ENCODE data around the gene IQGAP1.

IQGAP1 gene

DNA sequence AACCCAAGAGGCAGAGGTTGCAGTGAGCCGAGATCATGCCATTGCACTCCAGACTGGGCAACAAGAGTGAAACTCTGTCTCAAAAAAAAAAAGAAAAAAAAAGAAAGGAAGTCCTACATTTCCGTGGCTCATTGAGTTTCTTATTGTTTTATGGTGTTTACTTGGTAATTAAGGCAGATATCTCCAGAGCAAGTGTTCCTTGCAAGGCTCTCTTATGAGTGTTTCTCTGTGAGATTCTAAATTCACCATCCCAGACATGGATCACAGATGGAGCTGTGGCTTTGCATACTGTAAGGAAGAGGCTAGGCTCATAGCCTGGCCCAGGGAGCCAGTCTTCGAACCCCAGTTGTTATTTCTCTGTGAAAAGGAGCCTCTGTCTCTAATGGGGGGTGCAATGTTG is 53.0 kb downstream of the IQGAP1 start:
- DNase-seq: no peak

DNA sequence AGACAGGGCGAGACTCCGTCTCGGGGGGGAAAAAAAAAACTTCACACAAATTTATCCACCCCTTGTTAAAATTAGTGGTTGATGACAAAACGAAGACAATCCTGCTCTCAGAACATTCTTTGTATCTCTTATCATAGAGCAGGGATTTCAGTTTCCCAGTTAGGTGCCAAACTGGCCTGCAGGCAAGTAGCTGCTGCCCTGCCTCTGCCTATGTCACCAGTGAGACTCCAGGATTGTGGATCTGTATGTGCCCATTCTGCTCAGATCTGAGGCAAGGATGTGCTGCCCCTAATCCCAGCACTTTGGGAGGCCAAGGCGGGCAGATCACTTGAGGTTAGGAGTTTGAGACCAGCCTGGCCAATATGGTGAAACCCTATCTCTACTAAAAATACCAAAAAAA is 54.4 kb downstream of the IQGAP1 start:
- DNase-seq: no peak

GRCh38 chr15:90449206-90449735 is 61.2 kb downstream of the IQGAP1 start:
- no peak for DNase-seq

- peak; percentile 9 for DNase-seq
Measured at GRCh38 chr15:90451053-90451850, 63.2 kb downstream of the IQGAP1 start.

DNA sequence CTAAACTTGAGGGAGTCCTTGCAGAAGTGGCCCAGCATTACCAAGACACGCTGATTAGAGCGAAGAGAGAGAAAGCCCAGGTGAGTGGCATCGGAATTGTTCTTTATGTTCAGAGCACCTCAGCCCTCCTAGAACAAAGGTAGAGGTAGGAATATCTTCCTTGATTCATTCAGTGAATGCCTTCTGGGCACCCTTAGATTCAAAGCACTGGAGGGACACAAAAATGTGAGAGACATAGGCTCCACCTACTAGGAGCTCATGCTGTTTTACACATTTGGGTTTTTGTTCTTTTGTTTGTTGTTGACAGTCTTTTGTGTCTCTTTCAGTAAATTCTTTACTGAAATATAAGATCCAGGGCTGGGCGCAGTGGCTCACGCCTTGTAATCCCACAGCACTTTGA is 68.2 kb downstream of the IQGAP1 start:
- no peak for DNase-seq

DNA sequence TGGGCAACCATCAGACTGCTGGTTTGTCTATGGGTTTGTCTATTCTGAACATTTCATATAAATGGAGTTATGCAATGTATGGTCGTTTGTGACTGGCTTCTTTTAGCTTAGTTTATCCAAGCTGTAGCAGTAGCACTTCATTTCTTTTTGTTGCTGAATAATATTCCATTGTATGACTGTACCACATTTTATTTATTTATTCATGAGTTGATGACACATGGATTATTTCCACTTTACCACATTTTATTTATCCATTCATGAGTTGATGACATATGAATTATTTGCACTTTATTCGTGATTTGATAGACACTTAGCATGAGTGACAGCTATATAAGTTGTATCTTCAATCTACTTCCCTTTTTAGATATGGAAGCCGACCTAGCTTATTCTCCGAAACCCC is 70.0 kb downstream of the IQGAP1 start:
- no peak for DNase-seq

GRCh38 chr15:90459368-90459767 is 71.3 kb downstream of the IQGAP1 start:
- no peak for DNase-seq

DNA sequence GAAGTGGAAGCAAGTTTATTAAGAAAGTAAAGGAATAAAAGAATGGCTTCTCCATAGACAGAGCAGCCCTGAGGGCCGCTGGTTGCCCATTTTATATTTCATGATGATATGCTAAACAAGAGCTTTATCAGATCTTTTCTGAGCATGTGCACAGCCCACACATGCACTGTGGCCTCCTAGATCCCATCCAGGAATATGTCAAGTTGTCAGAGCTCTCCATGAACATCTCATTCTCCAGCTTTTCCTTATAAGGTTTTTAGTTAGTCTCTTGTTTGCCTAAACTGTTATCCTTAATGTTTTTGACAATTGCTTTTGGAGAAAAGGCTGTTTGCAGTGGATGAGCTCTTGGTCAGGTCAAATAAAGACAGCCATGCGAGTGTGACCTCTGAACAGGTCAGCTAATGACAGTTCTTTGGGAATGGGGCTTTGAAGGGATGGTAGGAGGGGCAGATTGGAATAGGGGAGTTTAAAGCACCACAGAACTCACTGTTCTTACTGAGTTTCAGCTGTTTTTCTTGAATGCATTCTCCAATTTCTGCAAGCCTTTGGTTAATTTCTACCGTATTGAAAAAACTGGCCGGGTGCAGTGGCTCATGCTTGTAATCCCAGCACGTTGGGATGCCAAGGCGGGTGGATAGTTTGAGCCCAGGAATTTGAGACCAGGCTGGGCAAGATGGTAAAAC is 72.2 kb downstream of the IQGAP1 start:
- DNase-seq: no peak

GRCh38 chr15:90463381-90463780 is 75.3 kb downstream of the IQGAP1 start:
- DNase-seq: no peak

GRCh38 chr15:90465140-90465929 is 77.3 kb downstream of the IQGAP1 start:
- no peak for DNase-seq

GRCh38 chr15:90465930-90466567 is 78.0 kb downstream of the IQGAP1 start:
- no peak for DNase-seq

DNA sequence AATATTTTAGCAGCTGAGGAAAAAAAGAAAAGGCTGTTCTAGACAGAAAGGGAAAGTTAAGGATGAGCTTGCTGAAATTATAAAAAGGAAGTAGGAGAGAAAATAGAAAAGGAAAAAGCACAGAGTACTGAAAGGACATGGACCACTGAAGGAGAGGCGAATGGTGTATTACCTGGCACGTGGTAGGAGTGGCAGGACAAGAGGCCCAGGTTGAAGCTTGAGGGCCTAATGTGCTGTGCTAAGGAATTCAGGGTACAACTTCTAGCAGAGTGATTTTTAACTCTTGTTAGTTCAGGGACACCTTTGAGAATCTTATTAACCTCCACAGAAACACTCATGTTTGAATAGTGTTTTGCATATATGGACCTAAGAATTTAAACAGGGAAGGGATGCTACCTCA is 81.7 kb downstream of the IQGAP1 start:
- no peak for DNase-seq

DNA sequence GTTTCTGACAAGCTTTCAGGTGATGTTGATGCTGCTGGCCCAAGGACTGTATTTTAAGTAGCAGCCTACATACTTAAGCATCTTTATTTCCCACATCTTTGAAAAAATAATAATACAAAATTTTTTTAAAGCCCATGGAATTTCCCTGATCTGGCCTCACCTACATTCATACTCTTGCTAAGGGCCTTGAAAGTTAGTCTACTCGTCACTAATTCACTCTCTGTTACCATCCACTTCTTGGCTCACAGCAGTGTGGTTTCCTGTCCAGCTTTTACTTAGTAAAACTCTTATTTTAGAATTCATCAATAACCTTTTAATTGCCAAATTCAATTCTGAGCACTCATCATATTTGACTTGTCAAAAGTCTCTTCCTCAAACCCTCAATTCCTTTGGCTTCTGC is 82.4 kb downstream of the IQGAP1 start:
- DNase-seq: no peak

GRCh38 chr15:90471126-90471525 is 83.1 kb downstream of the IQGAP1 start:
- no peak for DNase-seq

DNA sequence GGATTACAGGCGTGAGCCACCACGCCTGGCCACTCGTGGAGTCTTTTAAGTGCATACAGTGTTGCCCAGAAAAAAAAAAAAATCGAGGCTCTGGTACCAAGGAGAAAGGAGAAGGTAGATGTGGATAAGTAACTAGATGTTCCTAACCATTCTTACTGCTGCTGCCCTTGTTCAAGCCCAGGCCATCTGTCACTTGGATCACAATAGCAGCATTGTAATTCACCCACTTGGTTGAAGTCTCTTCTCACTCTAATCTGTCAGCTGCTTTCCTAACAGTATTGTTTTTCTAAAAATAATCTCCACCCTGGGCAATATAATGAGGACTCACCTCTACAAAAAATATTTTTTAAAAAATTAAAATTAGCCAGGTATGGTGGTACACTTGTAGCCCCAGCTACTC is 83.7 kb downstream of the IQGAP1 start:
- DNase-seq: no peak

GRCh38 chr15:90478846-90479481 is 90.9 kb downstream of the IQGAP1 start:
- peak; percentile 33 for DNase-seq

- DNase-seq: no peak
Measured at GRCh38 chr15:90479656-90480055, 91.6 kb downstream of the IQGAP1 start.

DNA sequence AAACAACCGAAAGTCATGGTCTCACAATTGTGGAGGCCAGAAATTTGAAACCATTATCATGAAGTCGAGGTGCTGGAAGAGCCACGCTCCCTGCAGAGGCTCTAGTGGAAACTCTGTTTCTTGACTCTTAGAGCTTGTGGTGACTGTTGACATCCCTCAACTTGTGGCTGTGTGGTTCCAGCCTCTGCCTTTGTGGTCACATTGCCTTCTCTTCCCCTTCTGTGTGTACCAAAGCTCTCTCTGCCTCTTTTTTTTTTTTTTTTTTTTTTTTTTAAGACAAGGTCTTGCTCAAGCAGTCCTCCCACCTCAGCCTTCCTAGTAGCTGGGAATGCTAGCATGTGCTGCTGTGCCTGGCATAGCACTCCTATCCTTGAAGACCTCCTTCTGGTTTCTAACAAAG is 93.0 kb downstream of the IQGAP1 start:
- DNase-seq: no peak

DNA sequence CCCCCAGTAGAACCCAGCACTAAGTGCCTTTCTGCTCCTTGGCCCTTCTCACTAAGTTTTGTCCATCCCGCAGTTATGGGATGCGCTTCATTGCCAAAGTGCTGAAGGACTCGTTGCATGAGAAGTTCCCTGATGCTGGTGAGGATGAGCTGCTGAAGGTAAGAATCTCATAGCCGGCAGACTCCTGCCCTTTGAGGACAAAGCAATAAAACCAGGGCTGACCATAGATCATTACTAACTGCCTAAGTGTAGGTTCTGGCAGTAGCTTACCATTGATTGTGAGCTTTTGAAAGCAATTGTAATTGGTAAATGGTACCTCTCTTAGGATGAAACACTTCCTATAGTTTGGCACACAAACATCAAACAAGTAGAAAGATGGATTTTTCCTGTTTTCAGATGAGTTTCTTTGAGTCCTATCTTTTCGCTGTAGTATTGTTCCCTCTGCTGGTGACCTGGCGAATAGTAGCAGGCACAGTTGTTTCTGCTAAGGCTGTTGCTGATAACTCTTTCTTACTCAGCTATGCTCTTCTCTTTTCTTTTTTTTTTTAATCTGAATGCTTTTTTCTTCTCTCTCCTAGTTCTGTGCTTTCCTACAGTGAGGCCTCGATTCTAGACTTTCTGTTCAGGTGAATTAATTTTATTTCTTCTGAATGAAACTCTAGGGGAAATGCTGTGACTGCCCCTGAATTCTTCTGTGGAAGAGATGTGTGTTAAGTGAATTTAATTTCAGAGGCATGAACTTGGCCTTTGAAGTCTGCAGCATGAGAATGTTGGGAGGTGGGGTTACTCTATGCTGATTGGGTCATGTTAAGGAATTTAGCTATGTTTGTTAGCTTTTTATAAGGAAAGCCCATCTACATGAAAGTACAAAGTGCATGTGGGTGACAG is 94.3 kb downstream of the IQGAP1 start:
- peak; percentile 11 for DNase-seq

DNA sequence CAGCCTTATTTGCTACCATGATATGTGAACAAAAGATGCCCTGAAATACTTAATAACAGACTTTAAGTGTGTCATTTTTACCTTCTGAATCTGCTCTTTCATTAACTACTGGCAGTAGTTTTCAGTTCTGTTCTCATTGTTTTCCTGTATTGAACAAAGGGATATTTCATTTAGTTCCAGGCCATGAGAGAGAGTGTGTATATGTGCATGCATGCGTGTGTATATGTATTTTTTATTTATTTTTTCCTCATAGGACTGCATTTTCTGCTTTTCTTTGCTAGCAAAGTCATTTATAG is 94.9 kb downstream of the IQGAP1 start:
- no peak for DNase-seq

GRCh38 chr15:90483637-90484036 is 95.6 kb downstream of the IQGAP1 start:
- DNase-seq: no peak

DNA sequence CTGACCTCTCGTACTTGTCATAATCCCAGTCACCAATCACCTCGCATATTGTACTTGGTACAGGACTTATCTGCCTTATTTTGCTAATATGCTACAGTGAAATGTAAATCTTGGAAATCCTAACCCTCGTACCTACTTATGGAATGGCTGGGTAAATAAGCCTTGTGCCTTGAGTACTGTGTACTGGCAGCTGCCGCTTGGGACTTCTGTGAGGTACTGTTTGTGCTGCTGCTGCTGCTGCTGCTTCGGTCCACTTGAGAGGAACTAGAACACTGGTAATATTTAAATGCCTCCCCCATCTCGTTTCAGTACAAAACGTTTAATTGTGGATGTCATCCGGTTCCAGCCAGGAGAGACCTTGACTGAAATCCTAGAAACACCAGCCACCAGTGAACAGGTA is 99.1 kb downstream of the IQGAP1 start:
- no peak for DNase-seq
